Caki2 (cell line): ENCODE measurements around the gene SRGAP1. TPM values are rescaled to one million over a fixed set of nuclear protein-coding genes. Genes with fewer than 3 reads are reported as not detected.
"Not testable (repeated sequence)": the region's sequence is repeated elsewhere in the genome, so short reads cannot be mapped to it uniquely, and the experiment has no call there.

Source experiments
- DNase-seq: peaks from one replicate; pipeline ENCODE4 v3.0.0-alpha.2; 2015; ENCODE audit warnings: low read depth
- in situ Hi-C: cut with HindIII; loops from 2 replicates; pipeline ENCODE4 v1.10.0; 2016; ENCODE audit warnings: low sequenced_read_pairs, low pct_unique_long_range_greater_than_20kb, mixed read lengths
- total RNA-seq: library from RNA; depleted of rRNA; stranded (reverse); fragments of >200 nt; shearing (Covaris generic); gene quantifications from 2 replicates; pipeline ENCODE4 v1.2.3, GENCODE V29; 2014; ENCODE audit warnings: low replicate concordance

Gene SRGAP1
- total RNA-seq, 1 experiment from 2014 or later, result 30.0 TPM

- in situ Hi-C loops, result loop anchor here (25.0 kb wide), 1 partner anchor 436 kb away; no protein-coding TSS in a partner anchor
Measured at GRCh38 chr12:63826006-63826585, 18.4 kb upstream of the SRGAP1 start.

GRCh38 chr12:63828867-63829266 lies 15.6 kb upstream of the SRGAP1 start:
- no peak for DNase-seq
- in situ Hi-C loops, result loop anchor here (25.0 kb wide), 1 partner anchor 433 kb away; no protein-coding TSS in a partner anchor

More at GRCh38 chr12:63826006-63826585, 18.4 kb upstream of the SRGAP1 start:
- peak; percentile 59 for DNase-seq

- DNase-seq, result no peak
- in situ Hi-C loops, result loop anchor here (25.0 kb wide), 1 partner anchor 426 kb away; no protein-coding TSS in a partner anchor
Measured at GRCh38 chr12:63836046-63836445, 8.5 kb upstream of the SRGAP1 start.

- in situ Hi-C loops, result loop anchor here (25.0 kb wide), 1 partner anchor 425 kb away; no protein-coding TSS in a partner anchor
- no peak for DNase-seq
Measured at GRCh38 chr12:63836936-63837335, 7.6 kb upstream of the SRGAP1 start.

- in situ Hi-C loops, result loop anchor here (25.0 kb wide), 1 partner anchor 424 kb away; no protein-coding TSS in a partner anchor
- DNase-seq, result no peak
Measured at GRCh38 chr12:63838411-63838810, 6.1 kb upstream of the SRGAP1 start.

GRCh38 chr12:63841011-63841410 lies 3.5 kb upstream of the SRGAP1 start:
- no peak for DNase-seq
- in situ Hi-C loops, result loop anchor here (25.0 kb wide), 1 partner anchor 421 kb away; no protein-coding TSS in a partner anchor

- in situ Hi-C loops, result loop anchor here (25.0 kb wide), 1 partner anchor 421 kb away; no protein-coding TSS in a partner anchor
- DNase-seq, result no peak
Measured at GRCh38 chr12:63841571-63841970, 2.9 kb upstream of the SRGAP1 start.

- in situ Hi-C loops, result loop anchor here (25.0 kb wide), 1 partner anchor 420 kb away; no protein-coding TSS in a partner anchor
- DNase-seq, result not testable (repeated sequence)
Measured at GRCh38 chr12:63842750-63843149, 1.8 kb upstream of the SRGAP1 start.

GRCh38 chr12:63843254-63843720 lies 1.2 kb upstream of the SRGAP1 start:
- no peak for DNase-seq

GRCh38 chr12:63843721-63844390 lies 644 bp upstream of the SRGAP1 start:
- DNase-seq, result peak; percentile 99
- in situ Hi-C loops, result loop anchor here (25.0 kb wide), 1 partner anchor 418 kb away; no protein-coding TSS in a partner anchor

More at GRCh38 chr12:63843254-63843720, 1.2 kb upstream of the SRGAP1 start:
- in situ Hi-C loops, result loop anchor here (25.0 kb wide), 1 partner anchor 419 kb away; no protein-coding TSS in a partner anchor

- peak; percentile 48 for DNase-seq
Measured at GRCh38 chr12:63845726-63846125, 1.2 kb downstream of the SRGAP1 start.

GRCh38 chr12:63846238-63846967 lies 1.9 kb downstream of the SRGAP1 start:
- DNase-seq, result peak; percentile 68
- in situ Hi-C loops, result loop anchor here (25.0 kb wide), 1 partner anchor 416 kb away; no protein-coding TSS in a partner anchor

More at GRCh38 chr12:63845726-63846125, 1.2 kb downstream of the SRGAP1 start:
- in situ Hi-C loops, result loop anchor here (25.0 kb wide), 1 partner anchor 417 kb away; no protein-coding TSS in a partner anchor

GRCh38 chr12:63848450-63848849 lies 4.0 kb downstream of the SRGAP1 start:
- DNase-seq, result peak; percentile 52
- in situ Hi-C loops, result loop anchor here (25.0 kb wide), 1 partner anchor 414 kb away; no protein-coding TSS in a partner anchor

GRCh38 chr12:63849106-63849620 lies 4.7 kb downstream of the SRGAP1 start:
- in situ Hi-C loops, result loop anchor here (25.0 kb wide), 1 partner anchor 413 kb away; no protein-coding TSS in a partner anchor
- peak; percentile 39 for DNase-seq

- peak; percentile 50 for DNase-seq
- in situ Hi-C loops, result loop anchor here (25.0 kb wide), 1 partner anchor 413 kb away; no protein-coding TSS in a partner anchor
Measured at GRCh38 chr12:63849641-63850040, 5.1 kb downstream of the SRGAP1 start.

GRCh38 chr12:63853978-63854377 lies 9.5 kb downstream of the SRGAP1 start:
- DNase-seq, result no peak
- in situ Hi-C loops, result no loop called here

GRCh38 chr12:63855299-63855698 lies 10.8 kb downstream of the SRGAP1 start:
- no peak for DNase-seq
- in situ Hi-C loops, result no loop called here
